Right lobe of liver (tissue), 6 donors: ENCODE data around the gene CDH13. TPM values are rescaled to one million over a fixed set of nuclear protein-coding genes. Genes with fewer than 3 reads are reported as not detected.

Source experiments
- ATAC-seq, 4 donors: fragments of 200-7000 bp; cut with Tn5 transposase; one replicate each; pipeline ENCODE4 v1.9.1; 2020; ENCODE audit warnings: mild to moderate bottlenecking in 4 of 4, moderate library complexity in 4 of 4
- DNase-seq, 3 donors: peaks; one replicate each; pipeline ENCODE4 v3.0.0-alpha.2; 2020
- H3K27ac ChIP-seq, 3 donors: fragments of 200-600 bp; one replicate each; pipeline ENCODE4 v1.8.0; 2022
- H3K27me3 ChIP-seq, 2 donors: fragments of 200-600 bp; one replicate each; pipeline ENCODE4 v1.8.0; 2022
- H3K36me3 ChIP-seq, 4 donors: fragments of 200-600 bp; sonication (generic) in 1 of 4; one replicate each; pipeline versions ENCODE4 v1.5.1 to v1.8.0; 2017 to 2022; ENCODE audit warnings: control low read depth in 1 of 4
- H3K4me1 ChIP-seq, 4 donors: fragments of 200-600 bp; sonication (generic) in 1 of 4; one replicate each; pipeline versions ENCODE4 v1.5.1 to v1.8.0; 2017 to 2022; ENCODE audit warnings: control low read depth in 1 of 4
- H3K4me3 ChIP-seq, 3 donors: fragments of 200-600 bp; one replicate each; pipeline ENCODE4 v1.8.0; 2022
- H3K9me3 ChIP-seq, 4 donors: fragments of 200-600 bp; sonication (generic) in 1 of 4; one replicate each; pipeline versions ENCODE4 v1.5.1 to v1.8.0; 2017 to 2022; ENCODE audit warnings: control low read depth in 1 of 4
- POLR2A ChIP-seq: fragments of 450-650 bp; IDR thresholded peaks from one replicate; pipeline ENCODE4 v1.6.1; 2017; ENCODE audit warnings: antibody characterized with exemption, mild to moderate bottlenecking
- WGBS: methylation state at CpG from one replicate; pipeline ENCODE4 v1.1.6; 2018; ENCODE audit warnings: low coverage, low lambda C conversion rate; ENCODE audit not compliant: insufficient coverage; ENCODE audit errors: missing lambda C conversion rate; 5-methylcytosine and 5-hydroxymethylcytosine counted together
- intact Hi-C, 2 donors: fragments of 100-400 bp; cut with DNase I; formaldehyde crosslinking; loops; one replicate each; pipeline versions ENCODE4 v1.11.2 to v1.14.1; 2022
- total RNA-seq, 6 experiments: library from RNA; depleted of rRNA in 2 of 6; stranded (reverse); fragments of >200 nt in 2 of 6; fragmentation: NEBNext Ultra II Directional in 3 of 6; extraction: Animal tissue kit (Norgen Biotek cat#: 25700) in 3 of 6; gene quantifications; one replicate each; pipeline versions ENCODE4 v1.1.0 to v1.2.4, GENCODE V29; 2016 to 2023
- TF ChIP-seq, protein P1 (sequence below), 4 donors: fragments of 200-600 bp in 3 of 4; fragments of 450-650 bp in 1 of 4; IDR thresholded peaks; one replicate each; pipeline versions ENCODE4 v1.5.1 to v1.8.0; 2016 to 2022; ENCODE audit warnings: antibody characterized with exemption in 4 of 4, mild to moderate bottlenecking in 2 of 4
- donor health status: DM: no; HTN: yes; CAD: no.
- donor health status: DM: no; HTN: no; CAD: no.
- donor health status: DM: no; HTN: no; CAD: no.
- donor health status: DM: no; HTN: yes; CAD: no.
- donor health status: DM: no; HTN: yes; CAD: no.

Gene CDH13
- total RNA-seq, 6 experiments from 2014 or later, result 0.13 to 4.6 (median 0.49) TPM

- intact Hi-C loops, result no loop called here
- Histone ChIP-seq H3K4me1 (no peaks in the 10 kb centered on the region), H3K9me3 (no peaks in the 10 kb centered on the region), H3K27me3 (no peaks in the 10 kb centered on the region), H3K4me3 (no peak overlapping the region), H3K36me3 (no peaks in the 10 kb centered on the region), H3K27ac (no peak overlapping the region)
- DNase-seq, result no peak
- ATAC-seq, result no peak
- TF ChIP-seq POLR2A, result no peak
- TF ChIP-seq, protein P1, sequence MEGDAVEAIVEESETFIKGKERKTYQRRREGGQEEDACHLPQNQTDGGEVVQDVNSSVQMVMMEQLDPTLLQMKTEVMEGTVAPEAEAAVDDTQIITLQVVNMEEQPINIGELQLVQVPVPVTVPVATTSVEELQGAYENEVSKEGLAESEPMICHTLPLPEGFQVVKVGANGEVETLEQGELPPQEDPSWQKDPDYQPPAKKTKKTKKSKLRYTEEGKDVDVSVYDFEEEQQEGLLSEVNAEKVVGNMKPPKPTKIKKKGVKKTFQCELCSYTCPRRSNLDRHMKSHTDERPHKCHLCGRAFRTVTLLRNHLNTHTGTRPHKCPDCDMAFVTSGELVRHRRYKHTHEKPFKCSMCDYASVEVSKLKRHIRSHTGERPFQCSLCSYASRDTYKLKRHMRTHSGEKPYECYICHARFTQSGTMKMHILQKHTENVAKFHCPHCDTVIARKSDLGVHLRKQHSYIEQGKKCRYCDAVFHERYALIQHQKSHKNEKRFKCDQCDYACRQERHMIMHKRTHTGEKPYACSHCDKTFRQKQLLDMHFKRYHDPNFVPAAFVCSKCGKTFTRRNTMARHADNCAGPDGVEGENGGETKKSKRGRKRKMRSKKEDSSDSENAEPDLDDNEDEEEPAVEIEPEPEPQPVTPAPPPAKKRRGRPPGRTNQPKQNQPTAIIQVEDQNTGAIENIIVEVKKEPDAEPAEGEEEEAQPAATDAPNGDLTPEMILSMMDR (IDR thresholded peaks at IDR 0.05), result no peak
- WGBS, result 30% methylated on average over 2 of the region's 6 CpGs
Measured at GRCh38 chr16:83676086-83676485, 1049.3 kb downstream of the CDH13 start.

DNA sequence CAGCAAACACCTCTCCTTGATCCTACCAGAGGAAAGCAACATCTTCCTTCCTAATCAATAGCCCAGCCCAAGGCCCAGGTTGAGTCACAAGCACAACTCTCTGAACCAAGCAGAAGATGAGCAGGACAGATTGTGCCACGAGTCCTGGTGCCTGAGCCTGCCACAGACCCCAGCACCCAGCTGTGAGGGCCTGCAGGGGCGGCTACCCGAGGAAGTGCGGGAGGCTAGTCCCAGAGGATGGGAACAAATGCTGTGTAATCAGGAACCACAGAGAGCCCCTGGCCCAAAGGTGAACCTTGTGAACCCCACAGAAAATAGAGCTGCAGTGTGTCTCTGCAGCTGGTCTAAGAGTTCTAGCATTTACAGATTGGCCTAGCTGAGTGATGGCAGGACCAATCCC is 1054.2 kb downstream of the CDH13 start:
- TF ChIP-seq POLR2A, result no peak
- TF ChIP-seq, protein P1 (IDR thresholded peaks at IDR 0.05), result no peak
- no peak for ATAC-seq

GRCh38 chr16:83681381-83681956 is 1054.7 kb downstream of the CDH13 start:
- DNase-seq, result no peak
- Histone ChIP-seq H3K36me3 (no peaks in the 10 kb centered on the region), H3K27ac (no peak overlapping the region), H3K4me1 (no peaks in the 10 kb centered on the region), H3K27me3 (no peaks in the 10 kb centered on the region), H3K4me3 (no peak overlapping the region), H3K9me3 (no peaks in the 10 kb centered on the region)
- WGBS, result 30% methylated on average over 7 of the region's 9 CpGs
- no peak for ATAC-seq
- intact Hi-C loops, result no loop called here
- TF ChIP-seq POLR2A, result no peak
- TF ChIP-seq, protein P1 (IDR thresholded peaks at IDR 0.05), result no peak

More for the DNA sequence above, 1054.2 kb downstream of the CDH13 start:
- Histone ChIP-seq H3K27ac (no peak overlapping the region), H3K36me3 (no peaks in the 10 kb centered on the region), H3K9me3 (no peaks in the 10 kb centered on the region), H3K27me3 (no peaks in the 10 kb centered on the region), H3K4me3 (no peak overlapping the region), H3K4me1 (no peaks in the 10 kb centered on the region)
- intact Hi-C loops, result no loop called here
- DNase-seq, result no peak
- WGBS, result 33% methylated on average over 1 of the region's 4 CpGs

- Histone ChIP-seq H3K27ac (no peak overlapping the region), H3K9me3 (no peaks in the 10 kb centered on the region), H3K4me1 (no peaks in the 10 kb centered on the region), H3K36me3 (no peaks in the 10 kb centered on the region), H3K27me3 (no peaks in the 10 kb centered on the region), H3K4me3 (no peak overlapping the region)
- 40% methylated on average over 13 of the region's 13 CpGs for WGBS
- TF ChIP-seq, protein P1 (IDR thresholded peaks at IDR 0.05), result no peak
- no peak for TF ChIP-seq POLR2A
- ATAC-seq, result no peak
- DNase-seq, result no peak
- intact Hi-C loops, result no loop called here
Measured at GRCh38 chr16:83682116-83682867, 1055.5 kb downstream of the CDH13 start.
